ENCODE measurements around the gene FMN1.

The FMN1 gene

DNA sequence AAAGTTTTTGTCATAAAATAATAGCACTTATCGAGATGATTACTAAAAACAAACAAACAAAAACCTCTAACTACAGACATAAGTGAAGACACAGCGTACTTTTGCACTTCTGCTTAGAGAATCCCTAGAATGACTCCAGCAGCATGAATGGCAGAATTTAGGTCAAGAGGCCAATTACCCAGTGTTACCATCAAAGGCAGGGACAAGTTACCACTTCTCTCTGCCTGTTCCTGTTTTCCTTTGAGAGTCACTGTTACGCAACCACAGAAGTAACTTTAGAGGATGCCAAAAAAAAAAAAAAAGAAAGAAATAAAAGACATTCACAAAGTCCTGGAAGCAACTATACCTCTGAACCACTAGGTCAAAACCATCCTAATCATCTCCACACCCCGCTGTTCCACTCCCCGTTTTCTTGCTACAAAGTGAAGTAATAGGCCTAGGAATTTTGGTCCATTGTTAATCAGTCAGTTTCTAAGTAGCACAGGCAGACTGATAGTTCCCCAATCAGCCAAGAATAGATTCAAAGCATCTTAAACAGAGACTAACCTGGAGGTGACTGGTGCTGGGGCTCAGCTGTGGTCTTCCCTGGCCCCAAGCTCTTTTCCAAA, 41.9 kb downstream of the FMN1 start:
- DNase-seq, result no peak

DNA sequence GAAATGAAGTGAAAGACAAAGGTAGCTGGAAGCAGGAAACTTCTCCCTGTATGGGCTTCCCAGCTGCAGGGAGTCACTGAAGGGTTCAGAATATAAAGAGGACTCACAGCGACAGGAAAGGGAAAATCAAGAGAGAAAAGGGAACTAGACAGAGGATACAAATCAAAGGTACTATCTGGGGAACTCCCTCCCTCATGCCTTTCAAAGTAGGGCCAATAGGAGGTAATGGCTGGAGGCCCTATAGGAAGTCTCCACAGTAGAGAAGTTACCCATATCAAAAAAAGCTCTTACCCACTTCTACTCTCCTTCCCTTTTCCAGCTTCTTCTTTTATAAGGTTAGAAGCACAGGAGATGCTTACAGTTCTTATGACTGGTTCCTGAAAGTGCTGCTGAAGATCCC, 43.5 kb downstream of the FMN1 start:
- no peak for DNase-seq

DNA sequence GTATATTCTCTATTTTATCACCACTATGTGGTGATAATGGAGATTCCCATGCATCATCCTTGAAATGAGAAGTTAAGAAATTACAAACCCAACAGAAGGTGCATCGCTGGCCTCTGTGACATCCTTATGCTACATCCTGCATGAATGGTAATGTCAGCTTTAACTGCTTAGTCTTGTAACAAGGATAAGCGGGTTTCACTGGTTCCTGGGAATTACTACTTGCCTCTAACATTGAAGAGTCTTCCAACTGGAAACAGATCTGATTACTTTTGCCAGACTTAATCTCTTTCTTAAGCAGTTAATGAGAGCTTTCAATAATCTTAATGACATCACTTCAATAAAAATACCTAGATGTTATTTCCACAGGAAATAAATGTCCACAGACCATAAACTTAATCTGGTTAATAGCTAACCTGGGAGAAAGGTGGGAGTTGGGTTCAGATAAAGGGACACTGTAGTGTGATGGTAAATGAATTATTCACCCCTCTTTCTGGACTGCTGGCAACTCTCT, 44.0 kb downstream of the FMN1 start:
- DNase-seq, result no peak

DNA sequence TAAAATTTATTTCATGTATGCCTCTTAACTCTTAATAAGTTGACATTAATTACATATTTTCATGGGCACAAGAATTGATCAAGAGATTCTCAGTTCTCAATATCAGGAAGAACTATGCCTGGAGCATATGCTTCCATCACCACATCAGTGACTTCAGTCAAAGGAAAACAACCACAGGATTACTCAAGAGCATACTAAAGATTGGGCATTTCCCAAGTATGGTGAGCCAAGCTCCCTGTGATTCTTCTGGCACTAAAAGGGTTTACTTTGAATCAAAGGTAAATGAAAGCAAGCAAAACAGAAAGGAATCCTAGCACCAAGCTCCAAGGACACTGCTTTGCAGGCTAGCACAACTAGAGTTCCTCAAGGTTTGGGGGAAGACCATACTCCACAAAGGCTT, 44.6 kb downstream of the FMN1 start:
- no peak for DNase-seq

DNA sequence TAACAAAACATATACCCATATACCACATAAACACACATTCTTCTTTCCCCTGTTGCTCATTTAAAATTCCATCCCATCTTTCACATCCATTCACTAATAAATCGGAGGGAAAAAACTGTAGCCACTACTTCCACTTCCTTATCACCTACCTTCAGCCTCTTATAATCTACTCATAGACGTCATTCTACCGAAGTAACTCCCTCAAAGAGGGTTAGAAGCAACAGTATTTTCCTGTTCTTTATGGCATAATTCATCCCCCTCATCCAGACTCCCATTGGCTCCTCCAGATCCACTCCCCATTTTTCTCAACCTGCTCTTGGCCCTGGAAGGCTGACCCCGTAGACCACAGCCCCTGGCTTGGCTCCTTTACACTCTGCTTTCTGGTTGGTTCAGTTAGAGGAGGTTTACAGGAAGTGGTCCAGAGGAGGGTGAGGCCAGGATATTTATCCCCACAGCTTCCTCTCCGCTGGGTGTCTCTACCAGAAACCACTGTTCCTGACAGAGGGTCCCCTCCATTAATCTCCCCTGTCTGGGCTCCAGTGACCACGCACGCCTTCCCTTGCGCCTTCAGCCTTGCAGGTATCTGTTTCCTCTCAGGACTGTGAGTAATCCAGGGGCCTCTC, 46.3 kb downstream of the FMN1 start:
- peak; percentile 3 for DNase-seq

DNA sequence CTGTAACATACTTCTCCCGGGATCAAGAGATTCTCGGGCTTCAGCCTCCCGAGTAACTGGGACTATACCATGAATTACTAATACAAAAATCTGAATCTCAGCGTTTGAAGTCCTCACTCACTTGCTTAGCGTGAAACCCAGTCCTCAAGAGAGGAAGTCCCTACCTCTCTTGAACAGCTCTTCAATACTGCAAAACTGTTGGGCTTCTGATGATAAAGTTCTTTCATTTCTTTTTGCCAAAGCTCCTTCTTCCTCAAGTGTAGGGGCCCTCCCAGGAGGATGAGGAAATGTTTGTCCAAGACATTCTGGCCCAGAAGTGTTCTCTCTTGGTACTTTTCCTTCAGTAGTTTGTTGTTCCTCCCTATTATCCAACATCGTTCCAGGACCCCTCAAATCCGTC, 48.5 kb downstream of the FMN1 start:
- no peak for DNase-seq

DNA sequence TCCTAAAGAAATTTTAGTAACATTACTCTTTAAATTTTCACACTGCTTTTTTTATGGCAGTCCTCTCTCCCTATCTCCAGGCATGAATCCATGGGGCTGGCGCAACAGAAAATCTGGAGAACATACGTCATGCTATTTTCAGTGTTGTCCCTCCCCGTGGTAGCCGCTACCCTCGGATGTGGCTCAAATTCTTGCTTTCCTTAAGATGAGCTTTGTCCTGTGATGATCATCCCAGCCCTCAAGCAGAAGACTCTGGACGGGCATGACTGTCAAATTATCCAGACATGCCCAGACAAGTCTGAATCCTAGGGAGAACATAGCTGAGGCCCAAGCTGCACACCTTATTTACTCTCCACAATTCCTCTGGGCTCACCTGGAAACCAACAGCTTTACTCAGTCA, 49.1 kb downstream of the FMN1 start:
- DNase-seq, result no peak

DNA sequence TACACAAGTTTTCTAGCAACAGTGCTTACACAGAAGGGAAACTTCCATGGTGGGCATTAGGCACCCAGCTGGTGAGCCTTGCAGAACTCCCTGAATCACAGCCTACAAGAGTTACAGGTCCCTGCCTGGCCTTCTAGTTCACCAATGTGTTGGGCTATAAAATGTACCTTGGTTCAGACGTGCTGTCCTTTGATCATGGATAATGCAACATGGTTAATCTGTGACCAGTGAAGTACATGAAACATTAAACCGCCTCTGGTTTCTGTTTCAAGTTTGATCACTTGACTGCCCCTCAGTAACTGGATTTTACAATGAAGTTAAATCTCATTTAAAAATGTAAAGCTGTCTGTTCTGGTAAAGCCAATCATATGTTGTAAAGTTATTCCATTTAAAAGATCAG, 51.8 kb downstream of the FMN1 start:
- DNase-seq, result no peak

DNA sequence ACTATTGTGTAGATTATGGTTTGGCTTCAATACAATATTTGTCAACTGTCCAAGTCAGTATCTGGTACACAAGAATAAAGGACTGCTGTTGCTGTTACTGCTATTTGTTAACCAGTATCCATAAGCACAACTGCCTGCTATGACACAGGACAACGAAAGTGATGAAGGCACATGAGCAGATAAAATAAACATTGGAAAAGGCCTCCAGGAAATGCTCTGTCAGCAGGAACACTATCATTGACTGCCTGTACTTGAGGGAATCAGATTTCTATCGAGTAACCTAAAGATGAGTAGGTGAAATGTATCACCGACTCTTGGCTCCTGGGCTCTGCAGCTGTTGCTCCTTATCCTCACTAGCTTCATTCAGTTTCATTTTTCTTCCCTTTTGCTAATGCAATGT, 56.5 kb downstream of the FMN1 start:
- no peak for DNase-seq

DNA sequence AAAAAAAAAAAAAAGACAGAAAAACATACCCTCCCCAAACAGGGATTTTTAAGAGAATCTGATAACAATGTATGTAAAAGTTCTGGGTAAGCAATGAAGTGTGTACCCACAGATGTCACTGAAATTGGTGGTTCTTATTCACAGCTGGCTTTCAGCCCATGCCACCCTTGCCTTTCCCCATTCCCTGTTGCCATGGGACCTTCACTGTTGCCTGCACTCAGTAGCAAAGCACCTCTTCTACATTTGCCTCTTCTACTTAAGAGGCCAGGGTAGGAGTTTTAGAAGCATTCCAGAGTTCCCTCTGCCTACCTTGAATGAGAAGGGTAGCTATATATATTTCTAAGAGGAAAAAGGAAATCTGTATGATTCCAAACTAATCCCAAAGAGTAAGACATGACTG, 57.4 kb downstream of the FMN1 start:
- DNase-seq, result no peak

DNA sequence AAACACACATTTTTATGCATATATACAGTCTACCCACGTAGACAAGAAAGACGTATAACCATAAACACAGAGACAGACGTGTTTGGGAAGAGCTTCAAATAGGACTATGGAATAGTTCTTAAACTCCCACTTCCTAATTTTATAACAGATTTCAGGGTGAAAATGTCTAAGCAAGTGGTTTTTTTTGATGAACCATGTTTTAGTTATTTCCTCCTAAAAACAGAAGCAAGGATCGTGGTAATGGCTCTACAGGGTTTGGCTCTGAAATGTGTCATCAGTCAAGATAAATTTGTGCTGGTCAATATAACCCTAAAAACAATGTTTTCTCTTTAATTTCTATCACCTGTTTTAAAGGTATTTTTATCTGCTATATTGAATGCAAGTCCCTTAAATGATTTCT, 58.2 kb downstream of the FMN1 start:
- DNase-seq, result no peak

DNA sequence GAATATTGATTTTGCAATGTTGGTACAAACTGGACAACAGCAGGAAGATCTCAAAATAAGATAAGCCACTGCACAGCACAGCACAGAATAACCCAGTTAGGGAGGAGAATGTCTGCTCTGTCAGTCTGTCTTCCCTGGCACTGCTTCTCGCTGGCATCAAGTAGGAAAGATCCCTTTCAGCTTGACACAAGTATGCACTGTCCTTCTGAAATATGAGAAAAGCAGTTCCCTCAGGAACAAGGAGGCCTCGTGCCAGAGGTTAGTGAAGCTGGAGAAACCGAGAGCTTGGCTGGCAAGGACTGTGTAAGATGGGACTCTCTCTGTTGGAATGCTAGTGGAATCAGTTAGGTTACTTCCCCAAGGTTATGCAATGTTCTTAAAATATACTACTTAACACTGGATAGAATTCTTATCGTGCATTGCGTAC, 59.1 kb downstream of the FMN1 start:
- DNase-seq, result no peak

DNA sequence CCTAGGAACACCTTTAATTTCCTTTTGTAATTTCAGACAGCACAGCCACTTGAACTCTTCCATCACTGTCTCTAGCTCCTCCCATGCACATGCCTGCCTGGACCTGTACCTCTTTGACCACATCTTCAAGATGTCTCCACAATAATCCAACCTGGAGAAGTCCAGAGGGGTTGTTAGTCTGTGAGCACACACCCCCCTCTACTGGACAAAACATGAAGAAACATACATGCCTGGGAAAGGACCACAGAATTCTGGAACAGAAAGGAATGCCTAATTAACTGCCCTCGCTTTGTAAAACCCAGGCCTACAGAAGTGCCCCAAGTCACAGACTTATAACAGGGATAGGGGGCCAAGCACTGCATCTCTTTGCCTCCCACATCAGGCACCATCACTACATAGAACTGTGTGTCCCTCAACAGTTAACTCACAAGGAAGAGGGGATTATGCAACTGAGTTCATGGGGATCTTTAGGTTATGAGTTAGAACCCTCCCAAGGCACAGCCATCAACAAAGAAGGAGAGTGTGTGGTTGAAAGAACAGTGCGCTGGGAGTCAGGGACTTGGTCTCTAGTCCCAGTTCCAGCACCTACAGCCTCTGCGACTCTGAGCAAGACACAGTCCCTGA, 61.7 kb downstream of the FMN1 start:
- peak; percentile 30 for DNase-seq

DNA sequence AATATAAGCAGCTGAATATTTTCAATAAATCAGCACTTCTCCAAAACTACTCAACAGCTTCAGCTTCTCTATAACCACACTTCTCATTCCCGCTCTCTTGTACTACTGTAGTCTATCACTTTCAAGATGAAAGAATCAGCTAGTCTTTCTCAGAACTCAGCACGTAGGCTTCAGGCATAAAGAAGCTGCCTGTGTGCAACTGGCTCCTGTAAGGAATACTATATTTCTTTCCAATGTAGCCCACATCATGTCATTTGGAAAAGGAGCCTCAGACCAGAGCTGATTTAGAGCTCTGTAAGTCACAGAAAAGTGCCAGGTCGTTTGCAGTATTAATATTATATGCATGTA, 62.3 kb downstream of the FMN1 start:
- no peak for DNase-seq

DNA sequence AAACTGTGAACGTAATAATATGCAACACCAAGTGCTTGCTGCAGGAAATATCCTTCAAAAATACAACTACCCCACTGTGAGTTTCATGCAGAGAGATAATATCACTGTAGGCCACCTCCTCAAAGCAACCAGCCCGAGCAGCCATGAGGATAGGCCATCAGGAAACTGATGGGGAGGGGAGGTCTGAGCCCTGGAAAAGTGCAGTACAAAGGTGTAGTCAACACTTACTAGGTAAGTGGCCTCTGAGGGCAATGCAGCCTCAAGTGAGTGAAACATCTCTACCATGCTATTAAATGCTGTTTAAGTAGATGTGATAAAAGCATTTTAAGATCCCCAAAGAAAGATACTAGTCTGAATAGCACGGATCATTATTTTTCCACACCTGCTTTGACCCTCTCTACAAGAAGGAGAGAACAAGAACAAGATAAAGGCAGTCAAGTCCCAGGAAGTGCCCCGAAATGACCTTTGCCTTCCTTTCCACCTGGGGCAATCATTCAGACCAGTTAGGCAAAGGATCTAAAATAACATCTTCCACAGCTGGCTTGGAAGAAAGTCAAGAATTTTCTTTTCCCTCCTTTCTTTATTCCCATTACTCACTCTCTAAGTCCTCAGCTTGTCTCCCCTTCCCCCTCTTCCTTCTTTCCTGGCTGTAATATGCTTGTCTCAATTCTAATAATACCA, 62.8 kb downstream of the FMN1 start:
- DNase-seq, result no peak

DNA sequence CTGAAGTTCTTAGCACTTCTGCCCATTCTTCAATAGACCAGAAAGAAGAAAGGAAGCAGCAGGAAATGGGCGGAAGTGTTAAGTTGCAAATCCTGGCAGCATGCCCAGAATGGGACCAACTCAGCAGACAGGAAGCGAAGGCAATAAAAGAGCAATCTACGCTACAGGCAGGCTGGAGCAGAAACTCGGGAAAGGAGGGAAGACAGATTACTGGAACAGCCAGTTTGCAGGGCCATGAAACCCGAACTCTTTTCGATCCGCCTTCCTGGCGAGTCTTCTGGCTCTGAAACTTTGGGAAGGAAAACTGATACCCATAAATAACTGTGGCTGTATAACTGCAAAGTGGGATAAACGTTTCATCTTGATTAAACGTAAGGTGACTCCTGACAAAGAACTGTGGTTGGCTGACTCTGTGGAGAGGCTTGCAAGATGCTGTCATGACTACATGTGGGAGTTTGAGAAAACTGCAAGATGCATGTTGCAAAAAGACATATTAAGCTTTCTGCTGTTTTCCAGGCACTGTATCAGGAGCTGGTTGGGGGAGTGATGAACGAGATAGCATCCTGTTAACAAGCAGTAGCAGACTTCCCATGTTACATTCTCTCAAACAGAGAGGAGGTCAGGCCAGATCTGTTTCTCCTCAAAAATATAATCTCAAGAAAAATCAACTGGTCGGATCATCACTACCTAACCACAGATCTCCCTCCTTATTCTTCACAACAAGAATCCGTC, 67.8 kb downstream of the FMN1 start:
- DNase-seq, result peak; percentile 42

DNA sequence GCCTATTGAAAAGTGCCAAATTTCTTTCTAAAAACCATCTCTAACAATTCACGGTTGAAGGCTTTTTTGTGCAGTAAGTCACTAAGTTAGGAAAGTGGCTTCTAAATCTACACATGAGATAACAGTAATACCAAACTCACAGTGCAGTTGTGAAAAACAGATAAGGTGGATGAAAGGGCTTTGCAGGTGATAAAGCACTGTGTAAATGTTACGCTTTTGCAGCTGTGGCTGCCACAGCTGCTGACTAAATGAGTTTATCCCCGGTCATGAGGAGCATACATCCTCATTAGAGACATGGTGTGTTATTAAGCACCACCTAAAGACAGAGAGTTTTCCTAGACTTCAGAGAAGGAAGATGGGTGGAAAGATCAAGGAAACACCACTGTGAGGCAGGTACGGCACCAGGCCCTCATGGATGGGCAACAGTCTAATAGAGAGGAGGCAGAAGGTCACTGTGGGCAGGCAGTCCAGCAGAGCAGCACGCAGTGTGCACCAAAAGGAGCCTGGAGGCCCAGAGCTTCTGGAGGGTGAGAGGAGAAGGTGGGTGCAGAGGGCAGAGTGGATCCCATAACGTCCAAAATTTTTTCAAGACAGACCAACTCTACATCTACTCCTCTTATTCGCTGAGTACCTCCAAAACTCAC, 68.5 kb downstream of the FMN1 start:
- no peak for DNase-seq

DNA sequence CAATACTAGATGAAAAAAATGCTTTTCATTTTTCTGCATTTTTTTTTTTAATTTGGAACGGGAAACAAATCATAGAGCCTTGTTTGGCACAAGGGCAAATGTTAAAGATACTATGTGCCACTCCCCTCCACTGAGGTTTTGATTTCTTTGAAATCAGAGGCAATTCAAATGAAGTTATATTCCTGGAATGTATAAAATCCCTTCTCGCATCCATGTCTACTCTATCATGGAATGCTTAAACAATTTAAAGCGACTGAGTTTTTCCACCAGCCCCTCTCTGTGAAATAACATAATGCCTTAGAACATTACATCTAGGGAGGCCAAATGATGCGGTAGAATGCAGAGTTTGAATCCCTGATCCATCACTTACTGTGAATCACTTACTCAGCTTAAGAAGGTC, 69.7 kb downstream of the FMN1 start:
- no peak for DNase-seq

DNA sequence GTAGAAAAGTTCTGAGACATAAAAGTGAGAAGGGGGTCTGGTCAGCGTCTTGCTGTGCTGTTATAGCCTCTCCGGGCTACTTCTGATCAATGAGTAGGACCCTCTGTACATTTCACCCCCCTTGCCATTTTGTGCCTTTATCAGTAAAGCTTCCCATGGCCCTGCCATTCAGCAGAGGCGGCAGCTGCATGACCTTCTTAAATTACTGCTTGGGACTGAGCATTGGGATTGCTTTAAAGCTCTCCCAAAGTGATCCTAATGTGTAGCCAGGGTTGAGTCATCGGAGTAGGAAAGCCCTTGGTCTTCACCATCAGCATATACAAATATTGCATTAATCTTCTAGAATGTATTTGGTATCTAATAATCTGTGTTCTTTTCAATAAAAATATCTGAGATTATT, 70.2 kb downstream of the FMN1 start:
- DNase-seq, result no peak

DNA sequence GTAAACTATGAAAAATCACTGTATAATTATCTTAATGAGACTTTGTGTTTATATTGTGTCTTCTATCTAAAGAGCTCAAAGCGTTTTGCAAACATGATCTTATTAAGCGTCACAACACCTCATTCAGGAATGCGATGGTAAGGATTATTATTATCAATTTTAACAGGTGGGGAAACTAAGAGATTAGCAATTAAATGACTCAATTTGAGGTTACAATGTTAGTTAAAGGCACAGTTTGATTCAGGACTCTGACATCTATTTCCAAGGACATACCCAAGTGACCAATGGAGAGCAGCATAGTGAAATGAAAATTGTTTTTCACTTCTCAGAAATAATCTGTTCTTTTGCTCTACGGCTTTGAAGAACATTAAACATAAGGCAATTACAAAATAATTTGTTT, 74.6 kb downstream of the FMN1 start:
- no peak for DNase-seq

DNA sequence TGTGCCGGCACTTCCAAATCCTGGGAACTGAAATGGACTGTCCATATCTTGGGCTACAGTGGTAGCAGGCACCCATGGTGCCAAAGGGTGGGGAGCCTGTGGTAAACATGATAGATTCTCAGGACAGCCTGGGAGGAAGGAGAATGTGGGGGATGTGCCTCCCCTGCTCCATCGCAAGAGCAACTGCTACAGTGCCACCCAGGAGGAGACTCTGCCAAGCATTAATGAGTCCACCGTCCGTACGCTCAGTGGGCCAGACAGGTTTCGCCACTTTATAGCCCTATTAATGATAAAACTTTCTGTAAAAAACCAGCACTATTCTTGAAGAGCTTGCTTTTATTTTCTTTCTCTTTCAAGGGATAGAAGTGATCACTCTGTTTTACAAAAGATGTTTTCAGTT, 75.2 kb downstream of the FMN1 start:
- no peak for DNase-seq

DNA sequence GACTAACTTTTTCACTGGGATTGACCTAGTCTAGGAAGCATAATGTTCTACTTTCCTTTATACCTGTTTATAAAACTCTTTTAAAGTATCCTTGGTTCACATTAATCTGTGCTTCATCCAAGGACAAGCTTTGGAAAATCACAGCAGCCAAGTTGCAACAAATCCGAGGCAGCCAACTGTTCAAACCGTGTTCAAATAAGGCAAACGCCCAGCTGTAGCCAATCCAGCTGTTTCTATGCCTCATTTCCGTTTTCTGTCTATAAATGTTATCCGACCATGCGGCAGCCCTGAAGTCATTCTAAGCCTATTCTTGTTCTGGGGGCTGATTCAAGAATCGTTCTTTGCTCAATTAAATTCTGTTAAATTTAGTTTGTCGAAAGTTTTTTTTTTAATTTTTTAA, 78.3 kb downstream of the FMN1 start:
- no peak for DNase-seq
